ENCODE data around the gene RICTOR.

DNA sequence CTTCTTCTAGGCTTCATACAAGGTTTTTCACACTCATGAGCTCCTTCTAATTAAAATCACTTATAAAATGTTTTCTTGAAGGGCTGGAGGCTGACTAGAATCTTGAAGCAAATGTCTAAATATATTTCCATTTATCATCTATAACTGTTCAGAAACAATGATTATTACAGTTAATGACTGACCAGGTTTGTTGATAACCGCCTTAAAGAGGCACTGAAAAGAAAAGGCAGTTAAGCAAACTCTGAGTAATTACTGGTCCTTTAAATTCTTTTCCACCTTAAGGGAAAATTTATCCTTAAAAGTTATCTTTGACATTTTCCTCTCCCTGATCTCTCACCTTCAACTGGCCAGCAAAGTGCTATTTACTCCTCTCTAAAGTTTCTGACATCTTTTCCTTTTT is 43.2 kb downstream of the RICTOR start:
- TF ChIP-seq, protein P1, sequence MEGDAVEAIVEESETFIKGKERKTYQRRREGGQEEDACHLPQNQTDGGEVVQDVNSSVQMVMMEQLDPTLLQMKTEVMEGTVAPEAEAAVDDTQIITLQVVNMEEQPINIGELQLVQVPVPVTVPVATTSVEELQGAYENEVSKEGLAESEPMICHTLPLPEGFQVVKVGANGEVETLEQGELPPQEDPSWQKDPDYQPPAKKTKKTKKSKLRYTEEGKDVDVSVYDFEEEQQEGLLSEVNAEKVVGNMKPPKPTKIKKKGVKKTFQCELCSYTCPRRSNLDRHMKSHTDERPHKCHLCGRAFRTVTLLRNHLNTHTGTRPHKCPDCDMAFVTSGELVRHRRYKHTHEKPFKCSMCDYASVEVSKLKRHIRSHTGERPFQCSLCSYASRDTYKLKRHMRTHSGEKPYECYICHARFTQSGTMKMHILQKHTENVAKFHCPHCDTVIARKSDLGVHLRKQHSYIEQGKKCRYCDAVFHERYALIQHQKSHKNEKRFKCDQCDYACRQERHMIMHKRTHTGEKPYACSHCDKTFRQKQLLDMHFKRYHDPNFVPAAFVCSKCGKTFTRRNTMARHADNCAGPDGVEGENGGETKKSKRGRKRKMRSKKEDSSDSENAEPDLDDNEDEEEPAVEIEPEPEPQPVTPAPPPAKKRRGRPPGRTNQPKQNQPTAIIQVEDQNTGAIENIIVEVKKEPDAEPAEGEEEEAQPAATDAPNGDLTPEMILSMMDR (IDR thresholded peaks at IDR 0.05): no peak
- TF ChIP-seq ZNF416 (CRISPR knock-in tag; IDR thresholded peaks at IDR 0.05): no peak
- TF ChIP-seq, protein P2, sequence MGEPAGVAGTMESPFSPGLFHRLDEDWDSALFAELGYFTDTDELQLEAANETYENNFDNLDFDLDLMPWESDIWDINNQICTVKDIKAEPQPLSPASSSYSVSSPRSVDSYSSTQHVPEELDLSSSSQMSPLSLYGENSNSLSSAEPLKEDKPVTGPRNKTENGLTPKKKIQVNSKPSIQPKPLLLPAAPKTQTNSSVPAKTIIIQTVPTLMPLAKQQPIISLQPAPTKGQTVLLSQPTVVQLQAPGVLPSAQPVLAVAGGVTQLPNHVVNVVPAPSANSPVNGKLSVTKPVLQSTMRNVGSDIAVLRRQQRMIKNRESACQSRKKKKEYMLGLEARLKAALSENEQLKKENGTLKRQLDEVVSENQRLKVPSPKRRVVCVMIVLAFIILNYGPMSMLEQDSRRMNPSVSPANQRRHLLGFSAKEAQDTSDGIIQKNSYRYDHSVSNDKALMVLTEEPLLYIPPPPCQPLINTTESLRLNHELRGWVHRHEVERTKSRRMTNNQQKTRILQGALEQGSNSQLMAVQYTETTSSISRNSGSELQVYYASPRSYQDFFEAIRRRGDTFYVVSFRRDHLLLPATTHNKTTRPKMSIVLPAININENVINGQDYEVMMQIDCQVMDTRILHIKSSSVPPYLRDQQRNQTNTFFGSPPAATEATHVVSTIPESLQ (CRISPR knock-in tag; IDR thresholded peaks at IDR 0.05): no peak
- TF ChIP-seq FOXK1 (CRISPR knock-in tag; IDR thresholded peaks at IDR 0.05): no peak
- TF ChIP-seq, protein P3, sequence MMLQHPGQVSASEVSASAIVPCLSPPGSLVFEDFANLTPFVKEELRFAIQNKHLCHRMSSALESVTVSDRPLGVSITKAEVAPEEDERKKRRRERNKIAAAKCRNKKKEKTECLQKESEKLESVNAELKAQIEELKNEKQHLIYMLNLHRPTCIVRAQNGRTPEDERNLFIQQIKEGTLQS (CRISPR knock-in tag; conservative IDR thresholded peaks at IDR 0.05): no peak
- TF ChIP-seq, protein P4, sequence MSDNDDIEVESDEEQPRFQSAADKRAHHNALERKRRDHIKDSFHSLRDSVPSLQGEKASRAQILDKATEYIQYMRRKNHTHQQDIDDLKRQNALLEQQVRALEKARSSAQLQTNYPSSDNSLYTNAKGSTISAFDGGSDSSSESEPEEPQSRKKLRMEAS (CRISPR knock-in tag; IDR thresholded peaks at IDR 0.05): no peak
- TF ChIP-seq, protein P5, sequence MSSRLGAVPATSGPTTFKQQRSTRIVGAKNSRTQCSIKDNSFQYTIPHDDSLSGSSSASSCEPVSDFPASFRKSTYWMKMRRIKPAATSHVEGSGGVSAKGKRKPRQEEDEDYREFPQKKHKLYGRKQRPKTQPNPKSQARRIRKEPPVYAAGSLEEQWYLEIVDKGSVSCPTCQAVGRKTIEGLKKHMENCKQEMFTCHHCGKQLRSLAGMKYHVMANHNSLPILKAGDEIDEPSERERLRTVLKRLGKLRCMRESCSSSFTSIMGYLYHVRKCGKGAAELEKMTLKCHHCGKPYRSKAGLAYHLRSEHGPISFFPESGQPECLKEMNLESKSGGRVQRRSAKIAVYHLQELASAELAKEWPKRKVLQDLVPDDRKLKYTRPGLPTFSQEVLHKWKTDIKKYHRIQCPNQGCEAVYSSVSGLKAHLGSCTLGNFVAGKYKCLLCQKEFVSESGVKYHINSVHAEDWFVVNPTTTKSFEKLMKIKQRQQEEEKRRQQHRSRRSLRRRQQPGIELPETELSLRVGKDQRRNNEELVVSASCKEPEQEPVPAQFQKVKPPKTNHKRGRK (CRISPR knock-in tag; IDR thresholded peaks at IDR 0.05; ENCODE audit: borderline replicate concordance): no peak
- no peak for TF ChIP-seq ESRRA (CRISPR knock-in tag; IDR thresholded peaks at IDR 0.05; ENCODE audit: borderline replicate concordance)
- no peak for TF ChIP-seq ZNF121 (CRISPR knock-in tag; IDR thresholded peaks at IDR 0.05)
